GM08714 (cell line): Measurements from ENCODE around the gene EHMT1.

Experiments
- H3K4me3 ChIP-seq: fragments of 200-500 bp; sonication (Bioruptor generic); 2 replicates; pipeline ENCODE4 v1.5.1; 2014; ENCODE audit warnings: mild to moderate bottlenecking, low read length, inconsistent platforms
- ZNF274 ChIP-seq: IDR thresholded peaks from 2 replicates; pipeline ENCODE4 v1.6.1; 2012; ENCODE audit warnings: mild to moderate bottlenecking, low read depth, low read length

EHMT1 gene

GRCh38 chr9:137813651-137814415 is 195.0 kb downstream of the EHMT1 start:
- H3K4me3 ChIP-seq = no peak overlapping the region
- TF ChIP-seq ZNF274 = no peak

- H3K4me3 ChIP-seq = no peak overlapping the region
- TF ChIP-seq ZNF274 = no peak
Measured at GRCh38 chr9:137814436-137814835, 195.6 kb downstream of the EHMT1 start.

GRCh38 chr9:137814841-137815240 is 196.0 kb downstream of the EHMT1 start:
- no peak for TF ChIP-seq ZNF274
- no peak overlapping the region for H3K4me3 ChIP-seq

GRCh38 chr9:137815256-137816255 is 196.8 kb downstream of the EHMT1 start:
- no peak for TF ChIP-seq ZNF274
- H3K4me3 ChIP-seq = no peak overlapping the region

- TF ChIP-seq ZNF274 = no peak
- H3K4me3 ChIP-seq = no peak overlapping the region
Measured at GRCh38 chr9:137816531-137817235, 197.9 kb downstream of the EHMT1 start.

- H3K4me3 ChIP-seq = no peak overlapping the region
- TF ChIP-seq ZNF274 = no peak
Measured at GRCh38 chr9:137817236-137818200, 198.7 kb downstream of the EHMT1 start.

- no peak overlapping the region for H3K4me3 ChIP-seq
- TF ChIP-seq ZNF274 = no peak
Measured at GRCh38 chr9:137818286-137818685, 199.5 kb downstream of the EHMT1 start.

- no peak for TF ChIP-seq ZNF274
- no peak overlapping the region for H3K4me3 ChIP-seq
Measured at GRCh38 chr9:137820161-137820855, 201.5 kb downstream of the EHMT1 start.

- no peak for TF ChIP-seq ZNF274
- no peak overlapping the region for H3K4me3 ChIP-seq
Measured at GRCh38 chr9:137823986-137824771, 205.4 kb downstream of the EHMT1 start.

- no peak overlapping the region for H3K4me3 ChIP-seq
- TF ChIP-seq ZNF274 = no peak
Measured at GRCh38 chr9:137825324-137825989, 206.7 kb downstream of the EHMT1 start.

- no peak for TF ChIP-seq ZNF274
- no peak overlapping the region for H3K4me3 ChIP-seq
Measured at GRCh38 chr9:137827908-137828526, 209.2 kb downstream of the EHMT1 start.
